Adrenal gland (tissue), 12 donors: ENCODE data around the gene KHK. TPM values are rescaled to one million over a fixed set of nuclear protein-coding genes. Genes with fewer than 3 reads are reported as not detected.

Experiments used
- DNase-seq, 7 donors: peaks; one replicate each; pipeline ENCODE4 v3.0.0-alpha.2; 2019 to 2020
- H3K27ac ChIP-seq, 5 donors: fragments of 200-600 bp; sonication (generic) in 4 of 5; 1 replicate in 3 of 5; 2 replicates in 2 of 5; pipeline versions ENCODE4 v1.5.1 to v1.8.0; 2016 to 2020; ENCODE audit warnings: mild to moderate bottlenecking in 1 of 5
- H3K27me3 ChIP-seq: fragments of 200-600 bp; 2 replicates; pipeline ENCODE4 v1.8.0; 2021
- H3K36me3 ChIP-seq, 2 donors: fragments of 200-600 bp; replicated peaks in 1 of 2; 1 replicate in 1 of 2; 2 replicates in 1 of 2; pipeline versions ENCODE4 v1.5.1 to v1.8.0; 2018 to 2022
- H3K4me1 ChIP-seq, 2 donors: fragments of 200-600 bp; replicated peaks in 1 of 2; 1 replicate in 1 of 2; 2 replicates in 1 of 2; pipeline versions ENCODE4 v1.5.1 to v1.8.0; 2018 to 2021
- H3K4me3 ChIP-seq, 4 donors: fragments of 200-600 bp; sonication (generic) in 3 of 4; one replicate each; pipeline ENCODE4 v1.5.1; 2016 to 2018
- H3K9me3 ChIP-seq, 3 donors: fragments of 200-600 bp; sonication (generic) in 1 of 3; replicated peaks in 1 of 3; 1 replicate in 2 of 3; 2 replicates in 1 of 3; pipeline versions ENCODE4 v1.5.1 to v1.8.0; 2016 to 2021
- CTCF ChIP-seq, 6 experiments: fragments of 450-650 bp in 4 of 6; fragments of 200-600 bp in 2 of 6; sonication (generic) in 1 of 6; IDR thresholded peaks; 1 replicate in 5 of 6; 2 replicates in 1 of 6; pipeline versions ENCODE4 v1.5.1 to v1.8.0; 2016 to 2021; ENCODE audit warnings: antibody characterized with exemption in 6 of 6, mild to moderate bottlenecking in 2 of 6, moderate library complexity in 1 of 6
- POLR2A ChIP-seq, 2 donors: fragments of 450-650 bp; IDR thresholded peaks; one replicate each; pipeline ENCODE4 v1.6.1; 2017; ENCODE audit warnings: antibody characterized with exemption in 2 of 2, mild to moderate bottlenecking in 2 of 2, moderate library complexity in 1 of 2
- WGBS, 4 donors: extraction: QIAGEN DNeasy Blood & Tissue Kit in 2 of 4; methylation state at CpG; one replicate each; pipeline versions ENCODE4 v1.1.5 to v1.1.7; 2013 to 2017; 5-methylcytosine and 5-hydroxymethylcytosine counted together
- intact Hi-C, 2 donors: fragments of 100-400 bp; cut with DNase I; formaldehyde crosslinking; loops; one replicate each; pipeline versions ENCODE4 v1.14.1 to v1.15.0; 2022 to 2023
- polyA plus RNA-seq, 3 donors: library from polyadenylated mRNA; stranded (reverse); fragments of 200-250 nt in 2 of 3; fragments of 350-450 nt in 1 of 3; fragmentation: Illumina TruSeq in 1 of 3; extraction: RNeasy Lipid Tissue Mini Kit (QIAGEN cat#74804) in 1 of 3; gene quantifications; one replicate each; pipeline ENCODE4 v1.2.3, GENCODE V29; 2013 to 2014
- total RNA-seq, 9 donors: library from RNA; depleted of rRNA in 4 of 9; stranded (reverse); fragments of >200 nt in 4 of 9; fragments of 120-200 nt in 1 of 9; fragmentation: NEBNext Ultra II Directional in 1 of 9; extraction: Animal tissue kit (Norgen Biotek cat#: 25700) in 1 of 9; gene quantifications; one replicate each; pipeline versions ENCODE4 v1.1.0 to v1.2.4, GENCODE V29; 2013 to 2023
- donor health status: healthy with polysubstance abuse.
- donor health status: Bipolar disorder and iron deficiency.
- donor health status: DM: yes; HTN: yes; CAD: no.
- donor health status: DM: no; HTN: no; CAD: no.
- donor health status: DM: no; HTN: no; CAD: no.
- donor health status: DM: yes; HTN: yes; CAD: no.

KHK gene
- total and polyA plus RNA-seq, 12 donors = 3.3 to 14.4 (median 6.9) TPM

- Histone ChIP-seq H3K27ac (peak within 1 kb of the TSS in 4 of 5 donors; percentile 32 to 81 (median 71)), H3K27me3 (no peaks in the 10 kb centered on the region), H3K4me3 (peak within 1 kb of the TSS in 1 of 4 donors; percentile 51), H3K9me3 (no peaks in the 10 kb centered on the region), H3K36me3 (peaks cover 0 to 6% of the 10 kb centered on the region in 2 donors), H3K4me1 (peaks cover 8 to 37% of the 10 kb centered on the region in 2 donors)
- DNase-seq = peak in 6 of 7 donors; percentile 53 to 86 (median 71)
- intact Hi-C loops = no loop called here
- WGBS, 4 donors = 35 to 46% (median 45%) methylated on average over 27 to 41 of the region's 41 CpGs
- TF ChIP-seq POLR2A (IDR thresholded peaks at IDR 0.05) (no peak), CTCF (IDR thresholded peaks at IDR 0.05) (no peak)
These were observed 8.0 kb upstream of the KHK start, which contains the start of gene EMILIN1 for GRCh38 chr2:27078267-27079194. EMILIN1 (plus strand) TSS chr2:27078615; CDS start chr2:27079066, 451 bp downstream.

- intact Hi-C loops = loop anchor here (5.0 to 10.0 kb wide), 4 partner anchors 45 to 115 kb away; partner anchors contain the start of gene TMEM214 (in 2 of the 2)
- Histone ChIP-seq H3K27ac (peak overlapping the region in 4 of 5 donors; percentile 32 to 81 (median 71)), H3K4me1 (peaks cover 8 to 32% of the 10 kb centered on the region in 2 donors), H3K27me3 (no peaks in the 10 kb centered on the region), H3K9me3 (no peaks in the 10 kb centered on the region), H3K36me3 (peaks cover 0 to 6% of the 10 kb centered on the region in 2 donors), H3K4me3 (peak overlapping the region in 2 of 4 donors; percentile 0 to 51)
- DNase-seq = no peak
- WGBS, 4 donors = 66 to 72% (median 69%) methylated on average over 13 to 14 of the region's 14 CpGs
- no peak for TF ChIP-seq CTCF (IDR thresholded peaks at IDR 0.05)
- no peak for TF ChIP-seq POLR2A (IDR thresholded peaks at IDR 0.05)
These were observed 7.1 kb upstream of the KHK start for GRCh38 chr2:27079233-27080139.

GRCh38 chr2:27080140-27080469 lies 6.5 kb upstream of the KHK start:
- Histone ChIP-seq H3K36me3 (peaks cover 0 to 6% of the 10 kb centered on the region in 2 donors), H3K9me3 (no peaks in the 10 kb centered on the region), H3K4me1 (peaks cover 8 to 26% of the 10 kb centered on the region in 2 donors), H3K27me3 (no peaks in the 10 kb centered on the region), H3K4me3 (peak overlapping the region in 2 of 4 donors; percentile 0 to 51), H3K27ac (peak overlapping the region in 2 of 5 donors; percentile 80 to 81)
- WGBS, 4 donors = 56 to 81% (median 68%) methylated on average over 7 of the region's 7 CpGs
- TF ChIP-seq POLR2A (IDR thresholded peaks at IDR 0.05) (no peak), CTCF (IDR thresholded peaks at IDR 0.05) (no peak)
- DNase-seq = peak in 1 of 7 donors; percentile 60
- intact Hi-C loops = loop anchor here (5.0 to 10.0 kb wide), 4 partner anchors 45 to 115 kb away; partner anchors contain the start of gene TMEM214 (in 2 of the 2)
